NCI-H524 (cell line): ENCODE measurements around the gene IQSEC1.

ENCODE experiments used
- DNase-seq, 2 experiments: peaks; one replicate each; lab custom pipeline; 2025; lab: John Stamatoyannopoulos, UW

Gene IQSEC1

GRCh38 chr3:12954891-12955650 is 118.2 kb downstream of the IQSEC1 start:
- DNase-seq, result peak in 1 of 2 experiments; percentile 11

- no peak for DNase-seq
These were observed 119.0 kb downstream of the IQSEC1 start for GRCh38 chr3:12954180-12954579.

GRCh38 chr3:12953201-12953995 is 119.8 kb downstream of the IQSEC1 start:
- DNase-seq, result no peak

GRCh38 chr3:12952343-12953200 is 120.7 kb downstream of the IQSEC1 start:
- DNase-seq, result no peak

- no peak for DNase-seq
These were observed 124.1 kb downstream of the IQSEC1 start for GRCh38 chr3:12948891-12949711.

GRCh38 chr3:12948371-12948770 is 124.9 kb downstream of the IQSEC1 start:
- no peak for DNase-seq

- no peak for DNase-seq
These were observed 125.5 kb downstream of the IQSEC1 start for GRCh38 chr3:12947504-12948369.

- DNase-seq, result no peak
These were observed 126.4 kb downstream of the IQSEC1 start for GRCh38 chr3:12946649-12947316.

- no peak for DNase-seq
These were observed 127.0 kb downstream of the IQSEC1 start for GRCh38 chr3:12946251-12946648.

- DNase-seq, result no peak
These were observed 128.4 kb downstream of the IQSEC1 start for GRCh38 chr3:12944849-12945248.

- no peak for DNase-seq
These were observed 128.8 kb downstream of the IQSEC1 start for GRCh38 chr3:12944413-12944812.

GRCh38 chr3:12943124-12944021 is 129.9 kb downstream of the IQSEC1 start:
- no peak for DNase-seq

GRCh38 chr3:12941495-12942023 is 131.7 kb downstream of the IQSEC1 start:
- DNase-seq, result no peak

- DNase-seq, result no peak
These were observed 132.4 kb downstream of the IQSEC1 start for GRCh38 chr3:12940854-12941253.

GRCh38 chr3:12939137-12939536 is 134.1 kb downstream of the IQSEC1 start:
- no peak for DNase-seq

- no peak for DNase-seq
These were observed 134.9 kb downstream of the IQSEC1 start for GRCh38 chr3:12938258-12938711.

- DNase-seq, result no peak
These were observed 137.1 kb downstream of the IQSEC1 start for GRCh38 chr3:12935861-12936830.
